GM23248 (cell line): ENCODE data around the gene GALNT17.

Source experiments
- EZH2 ChIP-seq: fragments of 200-600 bp; sonication (generic); IDR thresholded peaks from 2 replicates; pipeline ENCODE4 v1.6.1; 2018; ENCODE audit warnings: antibody characterized with exemption, mild to moderate bottlenecking; ENCODE audit not compliant: insufficient read depth, poor library complexity, severe bottlenecking
- EZH2phosphoT487 ChIP-seq: fragments of 200-600 bp; sonication (generic); IDR thresholded peaks from 2 replicates; pipeline ENCODE4 v1.6.1; 2018; ENCODE audit warnings: antibody characterized with exemption, moderate library complexity, mild to moderate bottlenecking, low read depth; ENCODE audit not compliant: insufficient read depth

GRCh38 chr7:71661671-71662224 is 529.8 kb downstream of the GALNT17 start:
- TF ChIP-seq EZH2 (no peak), EZH2phosphoT487 (no peak)
